ENCODE data around the gene KCTD15. TPM values are rescaled to one million over a fixed set of nuclear protein-coding genes. Genes with fewer than 3 reads are reported as not detected.

The KCTD15 gene
- total RNA-seq, 1 experiment from 2014 or later: 59.9 TPM

DNA sequence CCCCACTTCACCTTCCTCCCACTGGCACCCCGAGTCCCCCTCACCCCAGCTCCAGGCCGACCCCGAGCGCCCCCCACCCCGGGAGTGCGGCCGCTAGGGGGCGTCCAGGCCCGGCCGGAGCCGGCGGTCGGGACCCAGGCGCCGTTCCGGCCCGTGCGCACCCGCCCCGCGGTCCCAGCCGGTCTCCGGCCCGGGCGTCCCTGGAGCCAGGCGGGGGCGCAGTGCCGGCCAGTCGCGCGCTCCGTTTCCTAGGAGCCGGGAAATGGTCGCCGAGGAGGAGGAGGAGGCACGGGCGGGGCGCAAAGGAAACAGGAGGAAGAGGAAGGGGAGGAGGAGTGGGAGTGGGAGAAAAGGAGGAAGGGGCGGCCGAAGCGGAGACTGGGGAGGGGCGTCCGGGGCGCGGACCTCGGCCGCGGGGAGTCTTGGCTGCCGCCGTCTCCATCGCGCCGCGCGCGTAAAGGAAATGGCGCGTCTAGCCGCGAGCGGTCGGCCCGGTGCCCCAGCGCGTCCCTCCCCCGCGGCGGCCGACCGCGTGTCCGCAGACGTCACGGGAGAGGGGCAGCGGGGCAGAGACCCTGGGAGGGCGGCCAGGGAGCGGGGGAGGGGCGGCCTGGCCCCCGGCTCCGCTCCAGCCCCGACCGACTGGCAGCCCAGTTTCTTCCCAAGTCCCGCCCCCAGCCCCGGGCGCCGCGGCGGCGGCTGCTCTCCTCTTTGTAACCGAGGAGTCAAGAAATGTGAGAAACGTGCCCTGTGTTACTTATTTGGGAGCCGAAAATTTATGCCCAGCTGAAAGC, 1.1 kb upstream of the KCTD15 start:
- peak overlapping the region; percentile 86 to 91 for H3K4me3 Mint-ChIP-seq
- H3T11ph ChIP-seq (ENCODE audit: low read length): no peak overlapping the region
- H3K56ac ChIP-seq (ENCODE audit: insufficient read length, low read depth, low read length): no peak overlapping the region
- H3K23ac ChIP-seq (ENCODE audit: insufficient read length, low read depth, low read length): no peak overlapping the region
- no peak overlapping the region for H2AFZ ChIP-seq (ENCODE audit: low read length)
- H3K9me3 ChIP-seq (ENCODE audit: control insufficient read depth, low read depth, low read length): no peaks in the 10 kb centered on the region
- H3K27ac ChIP-seq (ENCODE audit: insufficient read length, low read depth, low read length): no peak overlapping the region
- no peak overlapping the region for H3K4ac ChIP-seq (ENCODE audit: low read depth, low read length)
- peaks cover 33 to 42% of the 10 kb centered on the region in 2 experiments for H3K4me1 Mint-ChIP-seq
- no peak overlapping the region for H2BK12ac ChIP-seq (ENCODE audit: insufficient read length, low read depth, low read length)
- peak; percentile 88 for DNase-seq
- H3K36me3 Mint-ChIP-seq (ENCODE audit: insufficient read depth in 1 of 3, low read depth in 3 of 3): peaks cover 0 to 13% (median 12%) of the 10 kb centered on the region in 3 experiments; a peak in 6 of 7 replicates
- H3K27me3 ChIP-seq (ENCODE audit: insufficient read depth, low read length): no peaks in the 10 kb centered on the region
- H3K4me2 ChIP-seq (ENCODE audit: insufficient read depth, insufficient read length, low read length): peak overlapping the region; percentile 34
- H2BK20ac ChIP-seq (ENCODE audit: low read depth, low read length, poor library complexity, severe bottlenecking): no peak overlapping the region
- no CpG with 5 or more reads among the region's 92 CpGs for WGBS (ENCODE audit: extremely low coverage, insufficient read length, low lambda C conversion rate)
- peak overlapping the region; percentile 68 for H3K18ac ChIP-seq (ENCODE audit: insufficient read length, low read depth, low read length)
- peak overlapping the region; percentile 76 for H3K14ac ChIP-seq (ENCODE audit: insufficient read depth, low read length)
- H3K27ac Mint-ChIP-seq: peak overlapping the region; percentile 92 to 97 (median 95); a peak in 5 of 7 replicates
- H3K9ac ChIP-seq (ENCODE audit: extremely low read depth, insufficient read length, low read length): peak overlapping the region; percentile 41
- TF ChIP-seq, protein P1, sequence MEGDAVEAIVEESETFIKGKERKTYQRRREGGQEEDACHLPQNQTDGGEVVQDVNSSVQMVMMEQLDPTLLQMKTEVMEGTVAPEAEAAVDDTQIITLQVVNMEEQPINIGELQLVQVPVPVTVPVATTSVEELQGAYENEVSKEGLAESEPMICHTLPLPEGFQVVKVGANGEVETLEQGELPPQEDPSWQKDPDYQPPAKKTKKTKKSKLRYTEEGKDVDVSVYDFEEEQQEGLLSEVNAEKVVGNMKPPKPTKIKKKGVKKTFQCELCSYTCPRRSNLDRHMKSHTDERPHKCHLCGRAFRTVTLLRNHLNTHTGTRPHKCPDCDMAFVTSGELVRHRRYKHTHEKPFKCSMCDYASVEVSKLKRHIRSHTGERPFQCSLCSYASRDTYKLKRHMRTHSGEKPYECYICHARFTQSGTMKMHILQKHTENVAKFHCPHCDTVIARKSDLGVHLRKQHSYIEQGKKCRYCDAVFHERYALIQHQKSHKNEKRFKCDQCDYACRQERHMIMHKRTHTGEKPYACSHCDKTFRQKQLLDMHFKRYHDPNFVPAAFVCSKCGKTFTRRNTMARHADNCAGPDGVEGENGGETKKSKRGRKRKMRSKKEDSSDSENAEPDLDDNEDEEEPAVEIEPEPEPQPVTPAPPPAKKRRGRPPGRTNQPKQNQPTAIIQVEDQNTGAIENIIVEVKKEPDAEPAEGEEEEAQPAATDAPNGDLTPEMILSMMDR (conservative IDR thresholded peaks at IDR 0.05): peak; percentile 90
- peaks cover 9% of the 10 kb centered on the region for H3K27me3 Mint-ChIP-seq (ENCODE audit: low read depth)
- H4K5ac ChIP-seq (ENCODE audit: insufficient read length, low read depth, low read length): no peak overlapping the region
- H4K8ac ChIP-seq (replicated peaks; ENCODE audit: insufficient read length, low read depth, low read length): no peak overlapping the region
- peaks cover 8% of the 10 kb centered on the region; the same call in 1 of the 2 replicates for H3K4me1 ChIP-seq (ENCODE audit: insufficient read depth, low read length)
- peaks cover 13% of the 10 kb centered on the region for H3K23me2 ChIP-seq (ENCODE audit: insufficient read length, low read depth, low read length, poor library complexity, severe bottlenecking)
- H4K20me1 ChIP-seq (ENCODE audit: control insufficient read depth, insufficient read depth, insufficient read length): no peaks in the 10 kb centered on the region
- H2AK5ac ChIP-seq (ENCODE audit: insufficient read length, low read length): no peak overlapping the region
- H2BK15ac ChIP-seq (ENCODE audit: low read depth, low read length): no peak overlapping the region
- no peaks in the 10 kb centered on the region for H3K79me2 ChIP-seq (ENCODE audit: insufficient read depth, low read length)
- H3K79me1 ChIP-seq (ENCODE audit: insufficient read depth, low read depth, low read length, poor library complexity, severe bottlenecking): no peaks in the 10 kb centered on the region
- no peaks in the 10 kb centered on the region for H3K9me3 Mint-ChIP-seq
- H2BK120ac ChIP-seq (ENCODE audit: low read depth, low read length, poor library complexity, severe bottlenecking): peak overlapping the region; percentile 65
- H2BK5ac ChIP-seq (ENCODE audit: insufficient read length, low read length): no peak overlapping the region
- no peak overlapping the region for H4K91ac ChIP-seq (ENCODE audit: insufficient read length, low read depth, low read length)

Data from H9 (cell line).